Measurements from ENCODE around the gene GPBP1.

The GPBP1 gene

DNA sequence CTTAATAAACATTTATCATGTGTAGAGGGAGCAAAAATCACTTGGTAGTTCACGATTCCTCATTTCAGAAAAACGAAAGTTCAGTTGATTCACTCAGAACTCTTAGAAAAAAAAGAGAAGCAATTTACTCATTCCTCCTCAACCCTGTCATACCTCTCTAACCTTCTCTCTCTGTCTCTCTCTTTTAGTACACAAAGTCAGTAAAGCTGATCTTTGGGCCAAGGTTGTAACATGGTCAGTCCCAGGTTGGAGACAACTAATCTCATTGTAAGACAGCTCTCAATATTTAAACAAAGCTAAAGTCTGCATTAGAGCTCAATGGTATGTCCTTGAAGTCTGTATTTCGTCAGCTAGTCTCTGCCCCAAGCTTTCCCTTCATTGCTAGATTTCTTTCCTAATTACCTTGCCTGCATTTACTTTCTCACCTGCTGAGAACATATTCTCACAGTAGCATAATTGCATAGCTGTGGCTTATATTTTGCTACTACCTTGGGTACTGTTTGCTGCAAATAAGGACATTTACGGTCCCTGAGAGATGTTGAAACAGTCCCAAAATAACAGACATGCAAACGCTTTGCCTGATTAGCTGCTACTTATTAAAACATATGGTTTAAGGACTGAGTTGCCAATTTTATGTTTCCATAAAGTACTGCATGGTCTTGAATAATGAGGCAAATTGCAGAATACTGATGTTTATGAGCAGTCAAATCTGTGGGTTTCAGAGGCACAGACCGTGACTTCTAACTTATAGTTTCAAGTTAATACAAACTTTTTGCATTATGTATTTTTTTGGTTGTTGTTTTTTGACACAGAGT is 138.3 kb downstream of the GPBP1 start:
- no peak for DNase-seq (ENCODE audit: low spot score)
- TF ChIP-seq, protein P1, sequence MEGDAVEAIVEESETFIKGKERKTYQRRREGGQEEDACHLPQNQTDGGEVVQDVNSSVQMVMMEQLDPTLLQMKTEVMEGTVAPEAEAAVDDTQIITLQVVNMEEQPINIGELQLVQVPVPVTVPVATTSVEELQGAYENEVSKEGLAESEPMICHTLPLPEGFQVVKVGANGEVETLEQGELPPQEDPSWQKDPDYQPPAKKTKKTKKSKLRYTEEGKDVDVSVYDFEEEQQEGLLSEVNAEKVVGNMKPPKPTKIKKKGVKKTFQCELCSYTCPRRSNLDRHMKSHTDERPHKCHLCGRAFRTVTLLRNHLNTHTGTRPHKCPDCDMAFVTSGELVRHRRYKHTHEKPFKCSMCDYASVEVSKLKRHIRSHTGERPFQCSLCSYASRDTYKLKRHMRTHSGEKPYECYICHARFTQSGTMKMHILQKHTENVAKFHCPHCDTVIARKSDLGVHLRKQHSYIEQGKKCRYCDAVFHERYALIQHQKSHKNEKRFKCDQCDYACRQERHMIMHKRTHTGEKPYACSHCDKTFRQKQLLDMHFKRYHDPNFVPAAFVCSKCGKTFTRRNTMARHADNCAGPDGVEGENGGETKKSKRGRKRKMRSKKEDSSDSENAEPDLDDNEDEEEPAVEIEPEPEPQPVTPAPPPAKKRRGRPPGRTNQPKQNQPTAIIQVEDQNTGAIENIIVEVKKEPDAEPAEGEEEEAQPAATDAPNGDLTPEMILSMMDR (IDR thresholded peaks at IDR 0.05; ENCODE audit: borderline replicate concordance, control extremely low read depth, extremely low read depth, insufficient read depth, missing control alignments): no peak
- in situ Hi-C loops (cut with MboI; ENCODE audit: low sequenced_read_pairs, unreplicated experiment): no loop called here

DNA sequence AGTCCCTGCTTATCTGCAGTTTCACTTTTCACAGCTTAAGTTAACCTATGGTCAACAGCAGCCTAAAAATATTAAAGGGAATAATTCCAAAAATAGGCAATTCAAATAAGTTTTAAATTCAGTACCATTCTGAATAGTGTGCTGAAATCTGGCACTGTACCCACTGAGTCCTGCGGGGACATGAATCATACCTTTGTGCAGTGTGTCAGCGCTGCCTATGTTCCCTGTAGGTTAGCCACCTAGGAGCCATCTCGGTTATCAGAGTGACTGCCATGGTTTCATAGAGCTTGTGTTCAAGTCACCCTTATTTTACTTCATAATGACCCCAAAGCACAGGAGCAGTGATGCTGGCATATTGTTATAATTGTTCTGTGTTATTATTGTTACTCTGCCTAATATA is 139.9 kb downstream of the GPBP1 start:
- TF ChIP-seq, protein P1 (IDR thresholded peaks at IDR 0.05; ENCODE audit: borderline replicate concordance, control extremely low read depth, extremely low read depth, insufficient read depth, missing control alignments): no peak
- in situ Hi-C loops (cut with MboI; ENCODE audit: low sequenced_read_pairs, unreplicated experiment): no loop called here

More for the DNA sequence above, 139.9 kb downstream of the GPBP1 start:
- no peak for DNase-seq (ENCODE audit: low spot score)
